ENCODE data around the gene SLC25A12. TPM values are rescaled to one million over a fixed set of nuclear protein-coding genes. Genes with fewer than 3 reads are reported as not detected.
"Not testable (repeated sequence)": the region's sequence is repeated elsewhere in the genome, so short reads cannot be mapped to it uniquely, and the experiment has no call there.

SLC25A12 gene
- total RNA-seq, 3 donors from 2014 or later (not counting 1 experiment from before 2014, with no cell fraction given): 18.7 to 21.7 (median 19.0) TPM

DNA sequence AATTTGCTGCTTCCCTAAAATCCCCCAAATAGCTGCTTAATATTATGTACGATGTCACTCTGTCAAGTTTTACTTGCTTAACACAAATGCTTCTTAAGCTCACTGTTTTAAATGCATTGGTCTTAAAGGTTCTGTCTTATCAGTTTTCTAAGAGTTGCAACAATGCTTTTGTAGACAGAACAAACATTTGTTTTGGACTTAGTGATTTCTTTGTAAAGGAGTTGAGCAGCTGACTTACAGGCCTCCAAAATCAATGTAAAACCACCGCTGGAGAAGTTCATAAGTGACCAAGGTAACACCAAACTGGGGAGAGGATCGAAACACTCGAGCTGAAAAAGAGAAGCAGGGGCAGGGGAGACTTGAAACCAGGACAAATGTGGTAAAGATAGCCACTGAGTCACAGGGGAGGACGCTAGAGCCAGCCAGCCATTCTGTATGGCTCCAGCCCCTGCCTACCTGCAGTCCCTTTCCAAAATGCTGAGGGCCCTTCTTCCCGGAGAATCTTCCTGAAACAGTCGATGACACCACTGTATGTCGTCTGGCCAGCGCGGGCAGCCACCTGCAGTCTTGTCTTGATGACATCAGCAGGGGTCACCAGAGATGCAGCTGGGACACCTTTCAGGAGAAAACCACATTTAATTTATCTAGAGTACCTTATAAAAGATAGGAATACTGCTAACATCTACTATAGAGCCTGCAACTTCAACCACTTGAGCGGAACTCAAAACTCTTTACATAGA is 106.5 kb downstream of the SLC25A12 start:
- H3K27ac ChIP-seq (ENCODE audit: low read length): no peak overlapping the region
- no peaks in the 10 kb centered on the region for H3K4me1 ChIP-seq (ENCODE audit: control insufficient read depth, insufficient read depth, low read length)
- Mint-ChIP-seq H3K27ac (no peak overlapping the region), H3K9me3 (no peaks in the 10 kb centered on the region), H3K27me3 (ENCODE audit: low read depth in 2 of 2) (no peaks in the 10 kb centered on the region), H3K4me3 (no peak overlapping the region), H3K36me3 (peaks cover 26% of the 10 kb centered on the region), H3K4me1 (peaks cover 0 to 7% of the 10 kb centered on the region in 2 donors)
- intact Hi-C loops (cut with micrococcal nuclease): no loop called here
- DNase-seq (no peak), ATAC-seq (no peak)
- no peaks in the 10 kb centered on the region for H3K9me3 ChIP-seq (ENCODE audit: control insufficient read depth, insufficient read depth, low read length)
- H3K4me3 ChIP-seq (ENCODE audit: low read length): no peak overlapping the region
- H3K36me3 ChIP-seq (ENCODE audit: control insufficient read depth, insufficient read depth, low read length): peaks cover 51% of the 10 kb centered on the region
- 96% methylated on average over 10 of the region's 11 CpGs for WGBS (ENCODE audit: insufficient coverage)
- TF ChIP-seq, protein P1, sequence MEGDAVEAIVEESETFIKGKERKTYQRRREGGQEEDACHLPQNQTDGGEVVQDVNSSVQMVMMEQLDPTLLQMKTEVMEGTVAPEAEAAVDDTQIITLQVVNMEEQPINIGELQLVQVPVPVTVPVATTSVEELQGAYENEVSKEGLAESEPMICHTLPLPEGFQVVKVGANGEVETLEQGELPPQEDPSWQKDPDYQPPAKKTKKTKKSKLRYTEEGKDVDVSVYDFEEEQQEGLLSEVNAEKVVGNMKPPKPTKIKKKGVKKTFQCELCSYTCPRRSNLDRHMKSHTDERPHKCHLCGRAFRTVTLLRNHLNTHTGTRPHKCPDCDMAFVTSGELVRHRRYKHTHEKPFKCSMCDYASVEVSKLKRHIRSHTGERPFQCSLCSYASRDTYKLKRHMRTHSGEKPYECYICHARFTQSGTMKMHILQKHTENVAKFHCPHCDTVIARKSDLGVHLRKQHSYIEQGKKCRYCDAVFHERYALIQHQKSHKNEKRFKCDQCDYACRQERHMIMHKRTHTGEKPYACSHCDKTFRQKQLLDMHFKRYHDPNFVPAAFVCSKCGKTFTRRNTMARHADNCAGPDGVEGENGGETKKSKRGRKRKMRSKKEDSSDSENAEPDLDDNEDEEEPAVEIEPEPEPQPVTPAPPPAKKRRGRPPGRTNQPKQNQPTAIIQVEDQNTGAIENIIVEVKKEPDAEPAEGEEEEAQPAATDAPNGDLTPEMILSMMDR (IDR thresholded peaks at IDR 0.05): no peak
- no peaks in the 10 kb centered on the region for H3K27me3 ChIP-seq (ENCODE audit: control insufficient read depth, insufficient read depth, low read length)

DNA sequence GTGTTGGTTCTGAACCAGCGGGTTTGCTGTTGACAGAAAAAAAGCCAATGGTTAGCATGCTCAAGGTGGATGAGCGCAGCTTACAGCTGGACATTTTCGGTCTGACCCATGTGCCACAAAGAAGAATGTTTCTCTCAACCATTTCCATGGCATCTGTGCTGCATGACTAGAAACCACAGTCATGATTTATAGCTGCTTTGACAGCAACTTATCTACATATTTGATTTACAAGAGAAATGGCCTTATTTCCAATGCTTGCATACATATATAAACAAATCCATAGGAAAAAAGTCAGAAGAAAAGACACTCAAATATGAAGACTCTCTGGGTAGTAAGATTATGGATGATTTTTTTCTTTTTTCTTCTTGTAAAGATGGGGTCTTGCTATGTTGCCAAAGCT is 108.6 kb downstream of the SLC25A12 start:
- Mint-ChIP-seq H3K4me1 (no peaks in the 10 kb centered on the region), H3K27me3 (ENCODE audit: low read depth in 2 of 2) (no peaks in the 10 kb centered on the region), H3K36me3 (peaks cover 16% of the 10 kb centered on the region), H3K9me3 (no peaks in the 10 kb centered on the region), H3K27ac (no peak overlapping the region), H3K4me3 (no peak overlapping the region)
- TF ChIP-seq, protein P1 (IDR thresholded peaks at IDR 0.05): no peak
- Histone ChIP-seq H3K4me1 (ENCODE audit: control insufficient read depth, insufficient read depth, low read length) (no peaks in the 10 kb centered on the region), H3K27ac (ENCODE audit: low read length) (no peak overlapping the region), H3K9me3 (ENCODE audit: control insufficient read depth, insufficient read depth, low read length) (no peaks in the 10 kb centered on the region), H3K27me3 (ENCODE audit: control insufficient read depth, insufficient read depth, low read length) (no peaks in the 10 kb centered on the region), H3K4me3 (ENCODE audit: low read length) (no peak overlapping the region), H3K36me3 (ENCODE audit: control insufficient read depth, insufficient read depth, low read length) (peaks cover 45% of the 10 kb centered on the region)
- DNase-seq (no peak), ATAC-seq (no peak)
- WGBS (ENCODE audit: insufficient coverage): 94% methylated on average over 3 of the region's 3 CpGs
- intact Hi-C loops (cut with micrococcal nuclease): no loop called here

GRCh38 chr2:171778515-171778914 is 115.5 kb downstream of the SLC25A12 start:
- peaks cover 3 to 4% of the 10 kb centered on the region in 2 donors for H3K9me3 Mint-ChIP-seq
- no peak overlapping the region for H3K27ac ChIP-seq (ENCODE audit: low read length)
- no peak overlapping the region for H3K27ac Mint-ChIP-seq
- H3K4me1 ChIP-seq (ENCODE audit: control insufficient read depth, insufficient read depth, low read length): no peaks in the 10 kb centered on the region
- intact Hi-C loops (cut with micrococcal nuclease): no loop called here
- no peaks in the 10 kb centered on the region for H3K27me3 Mint-ChIP-seq (ENCODE audit: low read depth in 2 of 2)
- H3K4me1 Mint-ChIP-seq: no peaks in the 10 kb centered on the region
- TF ChIP-seq, protein P1 (IDR thresholded peaks at IDR 0.05): no peak
- H3K4me3 ChIP-seq (ENCODE audit: low read length): no peak overlapping the region
- ATAC-seq: no peak
- H3K36me3 Mint-ChIP-seq: peaks cover 9% of the 10 kb centered on the region
- H3K4me3 Mint-ChIP-seq: no peak overlapping the region
- peaks cover 5% of the 10 kb centered on the region for H3K9me3 ChIP-seq (ENCODE audit: control insufficient read depth, insufficient read depth, low read length)
- 100% methylated on average over 2 of the region's 3 CpGs for WGBS (ENCODE audit: insufficient coverage)
- H3K27me3 ChIP-seq (ENCODE audit: control insufficient read depth, insufficient read depth, low read length): no peaks in the 10 kb centered on the region
- H3K36me3 ChIP-seq (ENCODE audit: control insufficient read depth, insufficient read depth, low read length): peaks cover 5% of the 10 kb centered on the region
- DNase-seq: no peak

- H3K4me3 ChIP-seq (ENCODE audit: low read length); H3K27me3 Mint-ChIP-seq (ENCODE audit: low read depth in 2 of 2); intact Hi-C loops (cut with micrococcal nuclease); H3K4me1 Mint-ChIP-seq; H3K27me3 ChIP-seq (ENCODE audit: control insufficient read depth, insufficient read depth, low read length); H3K36me3 ChIP-seq (ENCODE audit: control insufficient read depth, insufficient read depth, low read length); H3K27ac ChIP-seq (ENCODE audit: low read length); H3K9me3 Mint-ChIP-seq; H3K4me1 ChIP-seq (ENCODE audit: control insufficient read depth, insufficient read depth, low read length); ATAC-seq; H3K27ac Mint-ChIP-seq; DNase-seq; H3K36me3 Mint-ChIP-seq; H3K4me3 Mint-ChIP-seq; H3K9me3 ChIP-seq (ENCODE audit: control insufficient read depth, insufficient read depth, low read length): not testable (repeated sequence)
- 96% methylated on average over 33 of the region's 35 CpGs for WGBS (ENCODE audit: insufficient coverage)
These were observed 119.5 kb downstream of the SLC25A12 start for GRCh38 chr2:171774581-171774980.
